Skeletal muscle tissue (tissue), 4 donors: ENCODE results near the gene MSTN. TPM values are rescaled to one million over a fixed set of nuclear protein-coding genes. Genes with fewer than 3 reads are reported as not detected.

ENCODE experiments used
- H3K27ac ChIP-seq: one replicate; pipeline ENCODE4 v1.7.0; 2013; ENCODE audit warnings: mild to moderate bottlenecking, low read depth, low read length, inconsistent platforms
- H3K27me3 ChIP-seq, 3 donors: one replicate each; pipeline ENCODE4 v1.7.0; 2013; ENCODE audit warnings: low read length in 3 of 3; ENCODE audit not compliant: control insufficient read depth in 3 of 3, insufficient read depth in 3 of 3
- H3K36me3 ChIP-seq, 3 donors: one replicate each; pipeline ENCODE4 v1.7.0; 2013; ENCODE audit warnings: low read length in 3 of 3; ENCODE audit not compliant: control insufficient read depth in 3 of 3, insufficient read depth in 3 of 3
- H3K4me1 ChIP-seq, 3 donors: one replicate each; pipeline ENCODE4 v1.7.0; 2013; ENCODE audit warnings: low read length in 3 of 3, mild to moderate bottlenecking in 3 of 3; ENCODE audit not compliant: control insufficient read depth in 3 of 3, insufficient read depth in 3 of 3
- H3K4me3 ChIP-seq, 3 donors: one replicate each; pipeline ENCODE4 v1.7.0; 2013; ENCODE audit warnings: low read length in 3 of 3
- H3K9ac ChIP-seq, 3 donors: one replicate each; pipeline ENCODE4 v1.7.0; 2013; ENCODE audit warnings: low read length in 3 of 3, mild to moderate bottlenecking in 3 of 3, moderate library complexity in 2 of 3, low read depth in 1 of 3
- H3K9me3 ChIP-seq, 3 donors: one replicate each; pipeline ENCODE4 v1.7.0; 2013; ENCODE audit warnings: low read length in 3 of 3; ENCODE audit not compliant: control insufficient read depth in 3 of 3
- total RNA-seq: library from RNA; depleted of rRNA; stranded (reverse); fragments of >200 nt; gene quantifications from one replicate; pipeline ENCODE4 v1.2.3, GENCODE V29; 2014
- donor health status: Osteomylitis.

MSTN gene
- total RNA-seq = 18.8 TPM

DNA sequence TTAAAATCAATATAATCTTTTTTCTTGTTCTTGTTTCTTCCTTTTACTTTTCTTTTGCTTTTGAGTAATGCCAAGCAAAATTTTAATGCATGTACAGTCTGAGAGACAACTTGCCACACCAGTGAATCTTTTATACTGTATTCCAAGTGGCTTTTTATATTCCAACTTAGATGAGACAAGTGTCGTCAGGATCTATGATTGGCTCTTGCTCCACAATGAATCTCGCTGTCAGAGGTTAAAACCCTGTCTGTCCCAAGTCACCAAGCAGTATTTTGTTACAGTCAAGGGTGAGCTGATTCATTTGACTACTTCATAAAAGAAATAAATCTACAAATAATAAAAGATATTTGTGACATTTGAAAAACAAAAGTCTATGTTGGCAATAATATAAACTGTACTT lies at the start of gene MSTN:
MSTN (minus strand) TSS at position 129 of the 400 bp plus-strand sequence. CDS start 133 bp downstream, outside the sequence.
- Histone ChIP-seq H3K9ac (peak within 1 kb of the TSS; percentile 48 to 66 (median 55)), H3K4me1 (no peaks in the 10 kb centered on the region), H3K36me3 (peaks cover 0 to 3% (median 0%) of the 10 kb centered on the region in 3 donors), H3K4me3 (peak within 1 kb of the TSS; percentile 57 to 79 (median 62)), H3K9me3 (no peaks in the 10 kb centered on the region), H3K27me3 (no peaks in the 10 kb centered on the region), H3K27ac (peak within 1 kb of the TSS; percentile 26)

DNA sequence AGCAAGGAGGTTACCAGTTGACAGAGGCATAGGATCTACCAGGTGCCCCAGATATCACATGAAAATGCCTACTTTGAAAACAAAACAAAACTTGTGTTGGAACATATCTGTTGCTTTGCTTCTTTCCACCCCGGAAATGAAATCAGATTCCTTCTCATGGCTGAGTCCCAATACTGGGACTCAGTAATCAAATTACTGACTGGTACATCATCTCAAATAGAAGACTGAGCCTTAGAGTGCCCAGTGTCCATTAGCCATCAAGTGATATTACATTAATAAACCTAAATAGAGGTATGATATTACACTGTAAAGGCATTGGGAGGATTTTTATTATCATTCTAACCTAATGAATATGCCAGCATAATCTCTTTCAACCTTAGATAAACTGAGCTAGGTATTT lies 48.6 kb upstream of the MSTN start:
- no peak overlapping the region for H3K9ac ChIP-seq
- no peaks in the 10 kb centered on the region for H3K36me3 ChIP-seq
- H3K4me1 ChIP-seq = peaks cover 0 to 16% (median 3%) of the 10 kb centered on the region in 3 donors
- H3K27me3 ChIP-seq = no peaks in the 10 kb centered on the region
- peak overlapping the region in 2 of 3 donors; percentile 16 to 53 for H3K4me3 ChIP-seq
- peak overlapping the region; percentile 37 for H3K27ac ChIP-seq
- H3K9me3 ChIP-seq = no peaks in the 10 kb centered on the region

GRCh38 chr2:190110699-190111098 lies 48.2 kb upstream of the MSTN start:
- Histone ChIP-seq H3K4me1 (peaks cover 0 to 17% (median 3%) of the 10 kb centered on the region in 3 donors), H3K27ac (peak overlapping the region; percentile 37)

DNA sequence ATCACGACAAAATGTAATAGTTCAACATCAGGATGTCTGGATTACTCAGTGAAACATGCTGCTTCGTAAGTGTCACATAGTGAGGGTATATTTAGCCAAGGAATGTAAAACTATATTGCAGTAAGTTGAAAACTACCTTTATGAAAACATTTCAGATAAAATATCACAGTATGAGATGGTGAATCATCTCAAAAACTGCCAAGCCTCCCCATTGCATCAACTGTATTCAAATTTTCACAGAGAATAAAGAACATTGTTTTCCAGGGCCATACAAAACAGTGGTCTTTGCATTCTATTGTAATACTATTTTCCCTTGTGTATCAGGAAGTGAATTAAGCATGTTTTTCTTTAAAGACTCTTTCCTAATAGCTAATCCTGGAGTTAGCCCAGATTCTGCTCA lies 47.6 kb upstream of the MSTN start:
- Histone ChIP-seq H3K27ac (no peak overlapping the region), H3K9ac (no peak overlapping the region), H3K36me3 (no peaks in the 10 kb centered on the region), H3K4me3 (no peak overlapping the region), H3K27me3 (no peaks in the 10 kb centered on the region), H3K9me3 (no peaks in the 10 kb centered on the region), H3K4me1 (peaks cover 0 to 17% (median 3%) of the 10 kb centered on the region in 3 donors)

More at GRCh38 chr2:190110699-190111098, 48.2 kb upstream of the MSTN start:
- peak overlapping the region in 2 of 3 donors; percentile 16 to 53 for H3K4me3 ChIP-seq
- no peak overlapping the region for H3K9ac ChIP-seq
- H3K27me3 ChIP-seq = no peaks in the 10 kb centered on the region
- H3K9me3 ChIP-seq = no peaks in the 10 kb centered on the region
- H3K36me3 ChIP-seq = no peaks in the 10 kb centered on the region

DNA sequence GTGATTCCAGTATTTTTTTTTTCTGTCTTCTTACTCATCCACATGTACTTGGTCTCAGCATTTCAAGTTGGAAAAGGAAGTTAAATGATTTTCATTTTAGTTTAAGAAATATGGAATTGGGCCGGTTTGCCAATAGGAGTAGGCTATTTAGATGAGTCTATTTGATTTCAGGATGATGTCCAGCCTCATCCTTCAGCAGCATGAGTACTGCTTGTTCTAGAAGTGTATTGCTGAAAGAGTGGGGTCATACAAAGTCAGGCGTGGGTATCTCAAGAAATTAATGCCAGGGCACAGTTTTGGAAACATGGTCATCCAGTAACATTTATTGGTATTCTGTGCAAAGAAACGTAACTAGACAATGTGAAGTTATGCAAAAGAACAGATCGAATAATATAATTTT lies 44.9 kb upstream of the MSTN start:
- Histone ChIP-seq H3K27ac (no peak overlapping the region), H3K36me3 (no peaks in the 10 kb centered on the region), H3K9me3 (no peaks in the 10 kb centered on the region), H3K4me1 (peaks cover 0 to 17% (median 3%) of the 10 kb centered on the region in 3 donors), H3K4me3 (no peak overlapping the region), H3K27me3 (no peaks in the 10 kb centered on the region), H3K9ac (no peak overlapping the region)

DNA sequence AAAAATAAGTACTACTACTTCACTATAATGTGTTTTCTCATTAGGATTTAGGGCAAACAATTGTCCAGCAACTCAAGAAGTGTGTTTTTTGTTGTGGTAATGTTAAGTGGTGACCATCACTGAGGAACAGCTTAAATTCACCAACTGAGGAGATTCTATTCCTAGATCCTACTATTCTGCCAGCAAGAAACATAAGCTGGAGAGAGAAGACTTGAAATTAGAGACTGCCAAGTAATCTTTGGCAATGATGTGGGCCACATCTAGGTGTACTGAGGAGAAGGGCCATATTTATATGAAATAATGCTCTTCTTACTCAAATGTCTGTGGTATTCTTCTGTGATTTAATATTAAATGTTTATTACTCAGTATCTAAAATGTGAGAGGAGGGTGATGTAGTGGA lies 44.3 kb upstream of the MSTN start:
- Histone ChIP-seq H3K27ac (no peak overlapping the region), H3K4me1 (peaks cover 0 to 17% (median 3%) of the 10 kb centered on the region in 3 donors), H3K9ac (no peak overlapping the region), H3K27me3 (no peaks in the 10 kb centered on the region), H3K9me3 (no peaks in the 10 kb centered on the region), H3K36me3 (no peaks in the 10 kb centered on the region), H3K4me3 (no peak overlapping the region)

DNA sequence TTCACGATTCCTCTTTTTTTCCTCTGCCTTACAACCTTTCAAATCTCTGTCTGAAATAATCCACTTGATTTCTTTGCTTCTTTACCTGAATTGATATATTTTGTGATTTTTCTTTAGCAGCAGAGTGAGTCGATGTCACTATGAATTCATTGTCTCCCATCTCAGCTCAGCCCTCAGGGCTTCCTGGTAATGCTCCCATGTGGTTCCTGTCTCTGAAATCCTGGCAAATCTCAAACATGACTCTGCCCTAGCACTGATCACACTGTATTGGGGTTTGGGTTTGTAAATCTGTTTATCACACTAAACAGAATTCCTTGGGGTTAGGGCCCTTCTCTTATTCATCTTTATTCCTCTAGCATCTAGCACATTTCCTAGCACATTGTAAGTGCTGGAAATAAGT lies 43.0 kb upstream of the MSTN start:
- H3K9ac ChIP-seq = no peak overlapping the region
- no peaks in the 10 kb centered on the region for H3K36me3 ChIP-seq
- no peaks in the 10 kb centered on the region for H3K9me3 ChIP-seq
- H3K4me1 ChIP-seq = peaks cover 0 to 12% (median 4%) of the 10 kb centered on the region in 3 donors
- no peak overlapping the region for H3K27ac ChIP-seq
- H3K4me3 ChIP-seq = no peak overlapping the region
- no peaks in the 10 kb centered on the region for H3K27me3 ChIP-seq

DNA sequence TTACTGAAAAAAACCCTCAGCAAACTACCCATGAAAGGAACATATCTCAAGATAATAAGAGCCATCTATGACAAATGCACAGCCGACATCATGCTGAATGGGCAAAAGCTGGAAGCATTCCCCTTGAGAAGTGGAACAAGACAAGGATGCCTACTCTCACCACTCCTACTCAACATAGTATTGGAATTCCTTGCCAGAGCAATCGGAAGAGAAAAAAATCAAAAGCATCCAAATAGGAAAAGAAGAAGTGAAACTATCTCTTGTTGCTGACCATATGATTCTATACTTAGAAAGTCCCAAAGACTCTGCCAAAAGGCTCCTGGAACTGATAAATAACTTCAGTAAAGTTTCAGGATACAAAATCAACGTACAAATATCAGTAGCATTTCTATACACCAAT lies 40.6 kb upstream of the MSTN start:
- H3K4me3 ChIP-seq = peak overlapping the region in 1 of 3 donors; percentile 52
- no peak overlapping the region for H3K9ac ChIP-seq
- H3K9me3 ChIP-seq = no peaks in the 10 kb centered on the region
- no peaks in the 10 kb centered on the region for H3K27me3 ChIP-seq
- no peak overlapping the region for H3K27ac ChIP-seq
- no peaks in the 10 kb centered on the region for H3K36me3 ChIP-seq
- H3K4me1 ChIP-seq = peaks cover 0 to 17% (median 4%) of the 10 kb centered on the region in 3 donors

- H3K9ac ChIP-seq = no peak overlapping the region
- H3K4me1 ChIP-seq = peaks cover 0 to 5% (median 4%) of the 10 kb centered on the region in 3 donors
- no peaks in the 10 kb centered on the region for H3K27me3 ChIP-seq
- peaks cover 0 to 2% (median 0%) of the 10 kb centered on the region in 3 donors for H3K9me3 ChIP-seq
- H3K27ac ChIP-seq = no peak overlapping the region
- no peaks in the 10 kb centered on the region for H3K36me3 ChIP-seq
- H3K4me3 ChIP-seq = no peak overlapping the region
Measured at GRCh38 chr2:190099890-190100697, 37.6 kb upstream of the MSTN start.

GRCh38 chr2:190098851-190099250 lies 36.3 kb upstream of the MSTN start:
- Histone ChIP-seq H3K27ac (no peak overlapping the region), H3K36me3 (no peaks in the 10 kb centered on the region), H3K27me3 (no peaks in the 10 kb centered on the region), H3K4me1 (peaks cover 0 to 6% (median 6%) of the 10 kb centered on the region in 3 donors), H3K9ac (no peak overlapping the region), H3K4me3 (no peak overlapping the region), H3K9me3 (peaks cover 0 to 2% (median 0%) of the 10 kb centered on the region in 3 donors)
